HCT116 (cell line): ENCODE measurements around the gene FAM151B. TPM values are rescaled to one million over a fixed set of nuclear protein-coding genes. Genes with fewer than 3 reads are reported as not detected.

Source experiments
- ATAC-seq: fragments of 200-7000 bp; cut with Tn5 transposase; 2 replicates; pipeline ENCODE4 v1.9.1; 2020; ENCODE audit warnings: mild to moderate bottlenecking, moderate library complexity
- BruUV-seq: library from RNA; stranded (reverse); fragments of 400-500 nt; replicated peaks from 2 replicates; lab custom pipeline; 2021; lab: Mats Ljungman, UMichigan
- CTCF ChIA-PET: fragments of 300-600 bp; sonication (Branson Sonifier 250); formaldehyde crosslinking; loops from one replicate; lab custom pipeline; 2021; ENCODE audit warnings: antibody characterized with exemption; lab: Charles Lee
- POLR2A ChIA-PET: fragments of 300-600, 350-600 bp; sonication (Branson Sonifier 250); formaldehyde crosslinking; loops from one replicate; lab custom pipeline; 2021; ENCODE audit warnings: antibody characterized with exemption; lab: Charles Lee
- RAD21 ChIA-PET, 2 experiments: fragments of 300-600 bp; sonication (Branson Sonifier 250); formaldehyde crosslinking; loops; one replicate each; lab custom pipeline; 2023; ENCODE audit warnings: low total read pairs in 2 of 2; ENCODE audit not compliant: uncharacterized antibody in 2 of 2, unreplicated experiment in 2 of 2, low non-redundant PET in 1 of 2; lab: Charles Lee
- DNase-seq: peaks from one replicate; pipeline ENCODE4 v3.0.0-alpha.2; 2010; ENCODE audit warnings: low read depth, low spot score
- H2AFZ ChIP-seq: fragments of 200-600 bp; shearing (Covaris generic), sonication (generic); 2 replicates; pipeline ENCODE4 v1.6.1; 2017; ENCODE audit warnings: low read depth, mixed run types, mixed read lengths, antibody characterized with exemption, low read length; ENCODE audit not compliant: poor library complexity, severe bottlenecking
- H3K27ac ChIP-seq: 2 replicates; pipeline ENCODE4 v1.5.1; 2012; ENCODE audit warnings: low read depth, low read length
- H3K27me3 ChIP-seq: fragments of 200-600 bp; sonication (generic); 2 replicates; pipeline ENCODE4 v1.6.1; 2016; ENCODE audit warnings: mixed run types, low read length, mixed read lengths; ENCODE audit not compliant: insufficient read depth
- H3K36me3 ChIP-seq, 2 experiments: fragments of 200-500 bp in 1 of 2; fragments of 200-600 bp in 1 of 2; sonication (Bioruptor generic) in 1 of 2; sonication (generic) in 1 of 2; 2 replicates each; pipeline versions ENCODE4 v1.5.1 to v1.6.1; 2014 to 2016; ENCODE audit warnings: low read length in 2 of 2, inconsistent platforms in 1 of 2, mixed read lengths in 1 of 2, mixed run types in 1 of 2; ENCODE audit not compliant: insufficient read depth in 2 of 2, control insufficient read depth in 1 of 2
- H3K4me1 ChIP-seq, 2 experiments: fragments of 200-600 bp in 1 of 2; sonication (generic) in 1 of 2; 2 replicates each; pipeline versions ENCODE4 v1.5.1 to v1.6.1; 2012 to 2017; ENCODE audit warnings: low read length in 2 of 2, inconsistent platforms in 1 of 2, mild to moderate bottlenecking in 1 of 2, mixed read lengths in 1 of 2, mixed run types in 1 of 2, moderate library complexity in 1 of 2; ENCODE audit not compliant: insufficient read depth in 2 of 2, control insufficient read depth in 1 of 2
- H3K4me2 ChIP-seq: fragments of 200-600 bp; sonication (generic); 2 replicates; pipeline ENCODE4 v1.6.1; 2017; ENCODE audit warnings: mixed run types, low read length, mixed read lengths
- H3K4me3 ChIP-seq, 2 experiments: fragments of 200-600 bp in 1 of 2; sonication (generic) in 1 of 2; replicated peaks in 1 of 2; 2 replicates each; pipeline ENCODE4 v1.5.1; 2011 to 2016; ENCODE audit warnings: low read length in 2 of 2, control low read depth in 1 of 2, low read depth in 1 of 2, mild to moderate bottlenecking in 1 of 2, mixed read lengths in 1 of 2, mixed run types in 1 of 2
- H3K79me2 ChIP-seq: fragments of 200-600 bp; sonication (generic); 2 replicates; pipeline ENCODE4 v1.6.1; 2017; ENCODE audit warnings: mild to moderate bottlenecking, mixed run types, low read length, moderate library complexity, mixed read lengths; ENCODE audit not compliant: insufficient read depth
- H3K9ac ChIP-seq: fragments of 200-600 bp; sonication (generic); 2 replicates; pipeline ENCODE4 v1.6.1; 2016; ENCODE audit warnings: low read length, mixed read lengths
- H3K9me2 ChIP-seq: fragments of 200-600 bp; sonication (generic), shearing (Covaris generic); 2 replicates; pipeline ENCODE4 v1.6.1; 2017; ENCODE audit warnings: mixed run types, mild to moderate bottlenecking, moderate library complexity; ENCODE audit not compliant: insufficient read depth
- H3K9me3 ChIP-seq, 2 experiments: fragments of 200-500 bp in 1 of 2; fragments of 200-600 bp in 1 of 2; sonication (Bioruptor generic) in 1 of 2; sonication (generic) in 1 of 2; 2 replicates each; pipeline ENCODE4 v1.6.1; 2014 to 2017; ENCODE audit warnings: low read length in 2 of 2, mixed read lengths in 2 of 2, inconsistent platforms in 1 of 2, low read depth in 1 of 2, mild to moderate bottlenecking in 1 of 2, mixed run types in 1 of 2, moderate library complexity in 1 of 2; ENCODE audit not compliant: control insufficient read depth in 1 of 2, insufficient read depth in 1 of 2
- H4K20me1 ChIP-seq: fragments of 200-600 bp; sonication (generic), shearing (Covaris generic); 2 replicates; pipeline ENCODE4 v1.6.1; 2017; ENCODE audit warnings: mixed run types, mild to moderate bottlenecking, moderate library complexity; ENCODE audit not compliant: insufficient read depth
- CTCF ChIP-seq, 3 experiments: fragments of 200-600 bp in 1 of 3; sonication (generic) in 1 of 3; IDR thresholded peaks in 2 of 3; conservative IDR thresholded peaks in 1 of 3; 2 replicates each; pipeline ENCODE4 v1.5.1; 2012 to 2017; ENCODE audit warnings: low read depth in 2 of 3, low read length in 2 of 3, antibody characterized with exemption in 1 of 3, borderline replicate concordance in 1 of 3, control low read depth in 1 of 3, mild to moderate bottlenecking in 1 of 3, mixed read lengths in 1 of 3, mixed run types in 1 of 3, moderate library complexity in 1 of 3; ENCODE audit not compliant: insufficient read depth in 1 of 3
- EZH2 ChIP-seq: fragments of 200-600 bp; sonication (generic); IDR thresholded peaks from 2 replicates; pipeline ENCODE4 v1.6.1; 2017; ENCODE audit warnings: antibody characterized with exemption, mixed run types
- EZH2phosphoT487 ChIP-seq: fragments of 200-600 bp; IDR thresholded peaks from 2 replicates; pipeline ENCODE4 v1.6.1; 2018; ENCODE audit warnings: antibody characterized with exemption, borderline replicate concordance
- FOSL1 ChIP-seq: IDR thresholded peaks from 2 replicates; pipeline ENCODE4 v1.6.1; 2012; ENCODE audit warnings: low read depth
- JUND ChIP-seq: IDR thresholded peaks from 2 replicates; pipeline ENCODE4 v1.6.1; 2012
- MAX ChIP-seq: IDR thresholded peaks from 2 replicates; pipeline ENCODE4 v1.6.1; 2012
- POLR2A ChIP-seq: IDR thresholded peaks from 2 replicates; pipeline ENCODE4 v1.7.0; 2011; ENCODE audit warnings: borderline replicate concordance; ENCODE audit not compliant: insufficient read depth, insufficient read length; ENCODE audit errors: extremely low read depth
- POLR2AphosphoS5 ChIP-seq: IDR thresholded peaks from 2 replicates; pipeline ENCODE4 v1.6.1; 2011; ENCODE audit warnings: mild to moderate bottlenecking, low read depth, low read length, moderate library complexity
- RAD21 ChIP-seq: IDR thresholded peaks from 2 replicates; pipeline ENCODE4 v1.6.1; 2012; ENCODE audit warnings: low read depth, mild to moderate bottlenecking
- SP1 ChIP-seq: IDR thresholded peaks from 2 replicates; pipeline ENCODE4 v1.6.1; 2012; ENCODE audit warnings: low read depth
- YY1 ChIP-seq: IDR thresholded peaks from 2 replicates; pipeline ENCODE4 v1.6.1; 2011; ENCODE audit warnings: low read length, low read depth, moderate library complexity, mild to moderate bottlenecking; ENCODE audit not compliant: insufficient replicate concordance; ENCODE audit errors: extremely low read depth
- intact Hi-C: fragments of 100-400 bp; cut with micrococcal nuclease; formaldehyde crosslinking; loops from 2 replicates; pipeline ENCODE4 v1.10.0; 2022
- total RNA-seq: library from RNA; stranded (reverse); gene quantifications from one replicate; pipeline ENCODE4 v1.2.1, GENCODE V29; 2021; ENCODE audit not compliant: unreplicated experiment

The FAM151B gene
- total RNA-seq, 1 experiment from 2014 or later, result 1.2 TPM

GRCh38 chr5:80442742-80443141 is 45.2 kb upstream of the FAM151B start:
- Histone ChIP-seq H2AFZ (no peak overlapping the region), H3K79me2 (0 out of 2 replicates have a peak, but pooled peaks cover 4% of the 10 kb centered on the region), H4K20me1 (no peaks in the 10 kb centered on the region), H3K4me3 (no peak overlapping the region), H3K27me3 (no peaks in the 10 kb centered on the region), H3K4me2 (no peak overlapping the region), H3K9me3 (no peaks in the 10 kb centered on the region), H3K9me2 (no peaks in the 10 kb centered on the region), H3K9ac (no peak overlapping the region), H3K4me1 (no peaks in the 10 kb centered on the region), H3K36me3 (peaks cover 0 to 7% of the 10 kb centered on the region in 2 experiments; a peak in 1 of 4 replicates), H3K27ac (no peak overlapping the region)
- BruUV-seq, result no TSS peak
- ATAC-seq (no peak), DNase-seq (no peak)
- CTCF ChIA-PET, result no interaction called here
- TF ChIP-seq RAD21 (no peak), POLR2AphosphoS5 (no peak), YY1 (no peak), POLR2A (no peak), EZH2phosphoT487 (no peak), CTCF (IDR thresholded peaks at IDR 0.05 in 2 of 3, conservative IDR thresholded peaks at IDR 0.05 in 1 of 3; ENCODE audit: borderline replicate concordance in 1 of 3, insufficient read depth in 1 of 3, low read depth in 2 of 3, low read length in 2 of 3) (no peak), FOSL1 (no peak), MAX (no peak), JUND (no peak), EZH2 (no peak), SP1 (no peak)
- intact Hi-C loops, result no loop called here
- POLR2A ChIA-PET, result no interaction called here
- RAD21 ChIA-PET, result no interaction called here
